IPS-18c (cell line): ENCODE data around the gene GPC6.

Experiments used
- H3K4me3 ChIP-seq: 2 replicates; pipeline ENCODE4 v1.7.0; 2013; ENCODE audit warnings: low read depth, mild to moderate bottlenecking, low read length, moderate library complexity; ENCODE audit not compliant: insufficient read depth
- H3K9me3 ChIP-seq: one replicate; pipeline ENCODE4 v1.6.1; 2013; ENCODE audit warnings: mild to moderate bottlenecking, low read length, moderate library complexity; ENCODE audit not compliant: control insufficient read depth, insufficient read depth

The GPC6 gene

GRCh38 chr13:93534181-93534700 is 307.6 kb downstream of the GPC6 start:
- H3K4me3 ChIP-seq = no peak overlapping the region
- H3K9me3 ChIP-seq = no peaks in the 10 kb centered on the region

- no peak overlapping the region for H3K4me3 ChIP-seq
- H3K9me3 ChIP-seq = no peaks in the 10 kb centered on the region
Observed at GRCh38 chr13:93535251-93535650, 308.6 kb downstream of the GPC6 start.

GRCh38 chr13:93539914-93540313 is 313.3 kb downstream of the GPC6 start:
- Histone ChIP-seq H3K4me3 (no peak overlapping the region), H3K9me3 (no peaks in the 10 kb centered on the region)

- Histone ChIP-seq H3K4me3 (no peak overlapping the region), H3K9me3 (no peaks in the 10 kb centered on the region)
Observed at GRCh38 chr13:93547886-93548285, 321.3 kb downstream of the GPC6 start.

- no peak overlapping the region for H3K4me3 ChIP-seq
- no peaks in the 10 kb centered on the region for H3K9me3 ChIP-seq
Observed at GRCh38 chr13:93549326-93550005, 322.9 kb downstream of the GPC6 start.

- Histone ChIP-seq H3K4me3 (no peak overlapping the region), H3K9me3 (no peaks in the 10 kb centered on the region)
Observed at GRCh38 chr13:93550236-93550635, 323.6 kb downstream of the GPC6 start.

- no peaks in the 10 kb centered on the region for H3K9me3 ChIP-seq
- no peak overlapping the region for H3K4me3 ChIP-seq
Observed at GRCh38 chr13:93552596-93552995, 326.0 kb downstream of the GPC6 start.

- Histone ChIP-seq H3K4me3 (no peak overlapping the region), H3K9me3 (no peaks in the 10 kb centered on the region)
Observed at GRCh38 chr13:93554514-93554913, 327.9 kb downstream of the GPC6 start.

- no peaks in the 10 kb centered on the region for H3K9me3 ChIP-seq
Observed at GRCh38 chr13:93558637-93559036, 332.0 kb downstream of the GPC6 start.

GRCh38 chr13:93559718-93560117 is 333.1 kb downstream of the GPC6 start:
- no peak overlapping the region for H3K4me3 ChIP-seq
- no peaks in the 10 kb centered on the region for H3K9me3 ChIP-seq

More at GRCh38 chr13:93558637-93559036, 332.0 kb downstream of the GPC6 start:
- H3K4me3 ChIP-seq = no peak overlapping the region

- H3K9me3 ChIP-seq = no peaks in the 10 kb centered on the region
- H3K4me3 ChIP-seq = no peak overlapping the region
Observed at GRCh38 chr13:93561576-93562225, 335.1 kb downstream of the GPC6 start.

GRCh38 chr13:93562676-93563075 is 336.1 kb downstream of the GPC6 start:
- Histone ChIP-seq H3K4me3 (no peak overlapping the region), H3K9me3 (no peaks in the 10 kb centered on the region)

- no peak overlapping the region for H3K4me3 ChIP-seq
- no peaks in the 10 kb centered on the region for H3K9me3 ChIP-seq
Observed at GRCh38 chr13:93577105-93577504, 350.5 kb downstream of the GPC6 start.

- no peak overlapping the region for H3K4me3 ChIP-seq
- no peaks in the 10 kb centered on the region for H3K9me3 ChIP-seq
Observed at GRCh38 chr13:93589788-93590187, 363.2 kb downstream of the GPC6 start.

- H3K9me3 ChIP-seq = no peaks in the 10 kb centered on the region
- no peak overlapping the region for H3K4me3 ChIP-seq
Observed at GRCh38 chr13:93603043-93603442, 376.4 kb downstream of the GPC6 start.

- H3K9me3 ChIP-seq = no peaks in the 10 kb centered on the region
- H3K4me3 ChIP-seq = no peak overlapping the region
Observed at GRCh38 chr13:93614776-93615175, 388.2 kb downstream of the GPC6 start.

- Histone ChIP-seq H3K4me3 (no peak overlapping the region), H3K9me3 (no peaks in the 10 kb centered on the region)
Observed at GRCh38 chr13:93620181-93620765, 393.7 kb downstream of the GPC6 start.

GRCh38 chr13:93621051-93621450 is 394.4 kb downstream of the GPC6 start:
- Histone ChIP-seq H3K4me3 (no peak overlapping the region), H3K9me3 (no peaks in the 10 kb centered on the region)
